ENCODE results near the gene ZNF862.

DNA sequence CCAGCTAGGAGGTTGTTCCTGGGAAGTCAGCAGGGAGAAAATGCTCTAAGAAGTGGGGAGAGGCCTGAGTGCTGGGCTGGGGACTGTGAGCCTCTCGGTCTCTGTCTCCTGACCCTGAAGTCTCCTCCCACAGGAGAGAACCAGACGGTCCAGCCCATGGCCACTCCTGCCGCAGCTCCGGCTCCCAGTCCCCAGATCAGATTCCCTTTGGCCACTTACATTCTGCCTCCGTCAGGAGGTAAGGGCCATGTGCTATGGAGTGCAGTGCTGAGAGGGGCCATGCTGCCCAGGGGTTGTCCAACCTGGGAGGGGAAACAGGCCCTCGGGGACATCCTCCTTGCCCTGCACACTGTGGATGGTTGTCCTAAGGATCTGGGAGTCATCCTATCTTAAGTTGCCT is 43.5 kb upstream of the ZNF862 start:
- TF ChIP-seq, protein P1, sequence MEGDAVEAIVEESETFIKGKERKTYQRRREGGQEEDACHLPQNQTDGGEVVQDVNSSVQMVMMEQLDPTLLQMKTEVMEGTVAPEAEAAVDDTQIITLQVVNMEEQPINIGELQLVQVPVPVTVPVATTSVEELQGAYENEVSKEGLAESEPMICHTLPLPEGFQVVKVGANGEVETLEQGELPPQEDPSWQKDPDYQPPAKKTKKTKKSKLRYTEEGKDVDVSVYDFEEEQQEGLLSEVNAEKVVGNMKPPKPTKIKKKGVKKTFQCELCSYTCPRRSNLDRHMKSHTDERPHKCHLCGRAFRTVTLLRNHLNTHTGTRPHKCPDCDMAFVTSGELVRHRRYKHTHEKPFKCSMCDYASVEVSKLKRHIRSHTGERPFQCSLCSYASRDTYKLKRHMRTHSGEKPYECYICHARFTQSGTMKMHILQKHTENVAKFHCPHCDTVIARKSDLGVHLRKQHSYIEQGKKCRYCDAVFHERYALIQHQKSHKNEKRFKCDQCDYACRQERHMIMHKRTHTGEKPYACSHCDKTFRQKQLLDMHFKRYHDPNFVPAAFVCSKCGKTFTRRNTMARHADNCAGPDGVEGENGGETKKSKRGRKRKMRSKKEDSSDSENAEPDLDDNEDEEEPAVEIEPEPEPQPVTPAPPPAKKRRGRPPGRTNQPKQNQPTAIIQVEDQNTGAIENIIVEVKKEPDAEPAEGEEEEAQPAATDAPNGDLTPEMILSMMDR (IDR thresholded peaks at IDR 0.05) = no peak
- no peak for TF ChIP-seq EZH2 (IDR thresholded peaks at IDR 0.05; ENCODE audit: borderline replicate concordance, insufficient read depth, low read depth, low read length, poor library complexity, severe bottlenecking)
